ENCODE results near the gene TMUB2. TPM values are rescaled to one million over a fixed set of nuclear protein-coding genes. Genes with fewer than 3 reads are reported as not detected.
"Not testable (repeated sequence)": the region's sequence is repeated elsewhere in the genome, so short reads cannot be mapped to it uniquely, and the experiment has no call there.

Gene TMUB2
- total RNA-seq, 2 experiments from 2014 or later, result 36.6 to 37.1 TPM

DNA sequence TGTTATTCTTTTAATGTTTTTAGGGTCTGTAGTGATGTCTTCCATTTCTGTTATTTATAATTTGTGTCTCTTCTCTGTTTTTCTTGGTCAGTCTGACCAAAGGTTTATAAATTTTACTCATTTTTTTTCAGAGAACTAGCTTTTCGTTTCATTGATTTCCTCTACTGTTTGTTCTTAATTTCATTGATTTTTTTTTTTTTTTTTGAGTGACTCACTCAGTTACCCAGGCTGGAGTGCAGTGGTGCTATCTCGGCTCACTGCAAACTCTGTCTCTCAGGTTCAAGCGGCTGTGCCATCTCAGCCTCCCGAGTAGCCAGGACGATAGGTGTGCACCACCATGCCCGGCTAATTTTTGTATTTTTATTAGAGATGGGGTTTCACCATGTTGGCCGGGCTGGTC is 45.3 kb downstream of the TMUB2 start:
- CTCF ChIA-PET, result no interaction called here
- H3K4me1 Mint-ChIP-seq, result peaks cover 8% of the 10 kb centered on the region
- no peak overlapping the region for H3K4me3 Mint-ChIP-seq
- no peak overlapping the region for H3K27ac Mint-ChIP-seq
- H3K36me3 Mint-ChIP-seq (ENCODE audit: low read depth), result no peaks in the 10 kb centered on the region
- POLR2A ChIA-PET, result no interaction called here
- DNase-seq, result no peak
- H3K9me3 Mint-ChIP-seq, result no peaks in the 10 kb centered on the region
- peaks cover 13% of the 10 kb centered on the region for H3K27me3 Mint-ChIP-seq

DNA sequence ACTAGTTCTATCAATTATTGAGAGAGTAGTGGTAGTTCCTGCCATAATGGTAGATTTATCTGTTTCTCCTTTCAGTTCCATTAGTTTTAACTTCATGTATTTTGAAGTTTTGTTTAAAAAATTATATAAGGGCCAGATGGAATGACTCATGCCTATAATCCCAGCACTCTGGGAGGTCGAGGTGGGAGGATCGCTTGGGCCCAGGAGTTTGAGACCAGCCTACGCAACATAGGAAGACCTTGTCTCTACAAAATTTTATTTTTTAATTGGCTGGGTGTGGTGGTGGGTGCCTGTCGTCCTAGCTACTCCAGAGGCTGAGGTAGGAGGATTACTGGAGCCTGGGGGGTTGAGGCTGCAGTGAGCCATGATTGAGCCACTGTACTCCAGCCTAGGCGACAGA is 46.8 kb downstream of the TMUB2 start:
- no peaks in the 10 kb centered on the region for H3K36me3 Mint-ChIP-seq (ENCODE audit: low read depth)
- peaks cover 13% of the 10 kb centered on the region for H3K27me3 Mint-ChIP-seq
- no peak overlapping the region for H3K27ac Mint-ChIP-seq
- POLR2A ChIA-PET, result no interaction called here
- H3K4me1 Mint-ChIP-seq, result peaks cover 8% of the 10 kb centered on the region
- H3K9me3 Mint-ChIP-seq, result no peaks in the 10 kb centered on the region
- no peak overlapping the region for H3K4me3 Mint-ChIP-seq
- CTCF ChIA-PET, result interaction anchor here (0.9 kb wide), 1 partner anchor 24 kb away, joined by 3 read pairs; no protein-coding TSS in a partner anchor
- no peak for DNase-seq

DNA sequence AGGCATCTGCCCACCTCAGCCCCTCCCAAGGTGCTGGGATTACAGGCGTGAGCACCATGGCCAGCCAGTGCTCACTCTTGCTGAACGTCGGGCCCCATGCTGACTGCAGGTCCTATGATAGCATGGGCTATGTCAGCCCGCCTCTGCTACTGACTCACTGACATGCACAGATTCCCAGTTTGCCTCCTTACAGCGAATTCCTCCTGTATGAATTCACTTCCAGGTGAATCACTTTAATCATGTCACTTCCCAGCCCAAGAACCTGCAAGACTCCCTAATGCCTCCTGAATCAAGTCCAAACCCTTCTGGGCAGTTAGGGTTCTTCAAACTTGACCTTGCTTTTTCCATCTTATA is 48.8 kb downstream of the TMUB2 start:
- peaks cover 8% of the 10 kb centered on the region for H3K4me1 Mint-ChIP-seq
- no peaks in the 10 kb centered on the region for H3K36me3 Mint-ChIP-seq (ENCODE audit: low read depth)
- no peak overlapping the region for H3K4me3 Mint-ChIP-seq
- H3K27me3 Mint-ChIP-seq, result peaks cover 9% of the 10 kb centered on the region
- ChIA-PET POLR2A (no interaction called here), CTCF (no interaction called here)
- no peak for DNase-seq
- H3K27ac Mint-ChIP-seq, result no peak overlapping the region
- no peaks in the 10 kb centered on the region for H3K9me3 Mint-ChIP-seq

DNA sequence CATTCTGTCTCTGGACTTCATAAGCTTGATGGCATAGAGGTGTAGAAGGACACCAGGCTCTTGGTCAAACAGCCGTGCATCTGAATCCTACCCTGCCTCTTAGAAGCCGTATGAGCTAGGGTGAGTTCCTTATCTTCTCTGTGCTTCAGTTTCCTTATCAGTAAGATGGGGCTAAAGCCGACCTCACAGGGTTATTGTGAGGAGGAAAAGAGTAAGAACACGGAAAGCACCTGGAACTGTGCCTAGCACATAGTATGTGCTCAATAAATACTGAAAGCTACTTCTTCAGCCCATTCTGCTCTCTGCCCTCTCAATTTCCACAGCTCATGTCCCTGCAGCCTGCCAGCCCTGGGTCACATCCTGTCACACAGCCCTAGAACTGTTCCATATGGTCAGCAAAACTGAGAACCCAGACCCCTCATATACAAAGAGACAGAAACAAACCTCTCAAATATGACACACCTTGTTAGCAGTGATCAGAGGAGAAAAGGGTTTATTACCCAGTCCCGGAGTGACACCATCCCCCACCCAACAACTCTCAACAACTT is 49.7 kb downstream of the TMUB2 start:
- Mint-ChIP-seq H3K27me3 (peaks cover 6% of the 10 kb centered on the region), H3K36me3 (ENCODE audit: low read depth) (no peaks in the 10 kb centered on the region), H3K4me1 (peaks cover 8% of the 10 kb centered on the region), H3K9me3 (no peaks in the 10 kb centered on the region), H3K27ac (no peak overlapping the region), H3K4me3 (no peak overlapping the region)
- POLR2A ChIA-PET, result no interaction called here
- CTCF ChIA-PET, result no interaction called here
- DNase-seq, result no peak

DNA sequence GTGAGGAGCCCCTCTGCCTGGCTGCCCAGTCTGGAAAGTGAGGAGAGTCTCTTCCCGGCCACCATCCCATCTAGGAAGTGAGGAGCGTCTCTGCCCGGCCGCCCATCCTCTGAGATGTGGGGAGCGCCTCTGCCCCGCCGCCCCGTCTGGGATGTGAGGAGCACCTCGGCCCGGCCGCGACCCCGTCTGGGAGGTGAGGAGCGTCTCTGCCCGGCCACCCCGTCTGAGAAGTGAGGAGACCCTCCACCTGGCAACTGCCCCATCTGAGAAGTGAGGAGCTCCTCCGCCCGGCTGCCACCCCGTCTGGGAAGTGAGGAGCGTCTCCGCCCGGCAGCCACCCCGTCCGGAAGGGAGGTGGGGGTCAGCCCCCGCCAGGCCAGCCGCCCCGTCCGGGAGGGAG is 51.1 kb downstream of the TMUB2 start:
- DNase-seq; H3K4me3 Mint-ChIP-seq; H3K27me3 Mint-ChIP-seq; H3K4me1 Mint-ChIP-seq; CTCF ChIA-PET; H3K9me3 Mint-ChIP-seq; H3K36me3 Mint-ChIP-seq (ENCODE audit: low read depth); POLR2A ChIA-PET; H3K27ac Mint-ChIP-seq: not testable (repeated sequence)

DNA sequence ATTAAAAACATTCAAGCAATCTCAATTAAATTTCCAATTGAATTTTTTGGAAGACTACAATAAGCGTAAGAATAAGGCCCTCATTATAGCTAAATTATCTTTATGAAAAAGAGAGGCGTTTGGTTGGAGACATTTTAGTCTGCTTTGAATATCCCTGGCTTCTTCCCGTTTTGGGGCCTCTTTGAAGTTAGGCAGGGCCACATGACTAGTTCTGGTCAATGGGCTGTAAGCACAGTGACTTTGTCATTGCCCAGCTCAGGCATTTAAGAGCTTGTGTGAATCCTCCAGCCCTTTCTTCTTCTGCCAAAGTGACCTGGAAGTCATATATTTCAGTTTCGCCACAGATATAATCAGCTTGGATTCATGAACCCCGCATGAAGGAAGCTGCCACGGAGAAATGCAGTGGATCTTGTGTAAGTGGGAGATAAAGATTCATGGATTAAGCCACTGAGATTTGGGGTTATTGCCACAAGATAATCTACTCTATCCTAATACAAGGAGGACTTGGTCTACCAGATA is 54.4 kb downstream of the TMUB2 start:
- POLR2A ChIA-PET, result no interaction called here
- CTCF ChIA-PET, result interaction anchor here (0.6 to 1.7 kb wide), 2 partner anchors 20 to 40 kb away, joined by 3 to 4 read pairs; no protein-coding TSS in a partner anchor
- H3K4me3 Mint-ChIP-seq, result no peak overlapping the region
- DNase-seq, result no peak
- no peaks in the 10 kb centered on the region for H3K9me3 Mint-ChIP-seq
- H3K36me3 Mint-ChIP-seq (ENCODE audit: low read depth), result no peaks in the 10 kb centered on the region
- H3K27ac Mint-ChIP-seq, result no peak overlapping the region
- peaks cover 3% of the 10 kb centered on the region for H3K27me3 Mint-ChIP-seq
- peaks cover 14% of the 10 kb centered on the region for H3K4me1 Mint-ChIP-seq

Small RNA genes within 50 kb of the gene (microRNA-seq; reads per million reads assigned to microRNA genes)
- not detected for gene MIR6782 (ENCODE audit: borderline microRNAs expressed, borderline replicate concordance)

Other genes with a start within 250 kb of the TMUB2 start
- not detected for gene PPY, start 244.5 kb upstream of the TMUB2 start, total RNA-seq
- gene PYY, start 233.0 kb upstream of the TMUB2 start, total RNA-seq, result not detected
- under 1 TPM; 0.75 to 0.79 TPM for gene NAGS, start 182.3 kb upstream of the TMUB2 start, total RNA-seq
- 10 to 100 TPM; 25.6 to 28.8 TPM for gene TMEM101, start 172.0 kb upstream of the TMUB2 start, total RNA-seq
- gene LSM12, start 120.3 kb upstream of the TMUB2 start, total RNA-seq, result 10 to 100 TPM; 59.3 to 64.8 TPM
- 10 to 100 TPM; 18.1 to 25.2 TPM for gene G6PC3, start 116.2 kb upstream of the TMUB2 start, total RNA-seq
- 10 to 100 TPM; 27.0 to 32.3 TPM for gene HDAC5, start 63.3 kb upstream of the TMUB2 start, total RNA-seq
- gene HROB, start 45.0 kb upstream of the TMUB2 start, total RNA-seq, result 10 to 100 TPM; 15.1 to 16.4 TPM
- gene ASB16, start 16.3 kb upstream of the TMUB2 start, total RNA-seq, result under 1 TPM in 1 of 2 experiments, not detected in 1; 0.30 TPM
- gene ATXN7L3, start 12.9 kb downstream of the TMUB2 start, total RNA-seq, result 100 to 1,000 TPM; 110 to 112 TPM
- 100 to 1,000 TPM; 186 to 195 TPM for gene UBTF, start 32.7 kb downstream of the TMUB2 start, total RNA-seq
- gene SLC4A1, start 81.2 kb downstream of the TMUB2 start, total RNA-seq, result not detected
- under 1 TPM; 0.10 TPM for gene RUNDC3A, start 121.6 kb downstream of the TMUB2 start, total RNA-seq
- gene SLC25A39, start 137.9 kb downstream of the TMUB2 start, total RNA-seq, result 100 to 1,000 TPM; 104 to 107 TPM
- gene GRN, start 158.3 kb downstream of the TMUB2 start, total RNA-seq, result 10 to 100 TPM; 61.1 to 70.5 TPM
- gene FAM171A2, start 176.9 kb downstream of the TMUB2 start, total RNA-seq, result under 1 TPM in 1 of 2 experiments, not detected in 1; 0.08 TPM
- gene ITGA2B, start 202.7 kb downstream of the TMUB2 start, total RNA-seq, result under 1 TPM; 0.27 to 0.47 TPM

Measured in activated CD4-positive, alpha-beta T cell treated with anti-CD3 and anti-CD28 coated beads, Interleukin-2, amount 10 ng/mL, durations not matched to agents 7 days and 5 days (primary cell).